HG03139 (cell line): ENCODE measurements around the gene MTHFD1.

ENCODE experiments used
- ATAC-seq: cut with Tn5 transposase; IDR thresholded peaks from one replicate; pipeline ENCODE4 v1.9.1; 2021; ENCODE audit not compliant: unreplicated experiment

MTHFD1 gene

GRCh38 chr14:64405295-64405694 is 17.1 kb downstream of the MTHFD1 start:
- no peak for ATAC-seq

DNA sequence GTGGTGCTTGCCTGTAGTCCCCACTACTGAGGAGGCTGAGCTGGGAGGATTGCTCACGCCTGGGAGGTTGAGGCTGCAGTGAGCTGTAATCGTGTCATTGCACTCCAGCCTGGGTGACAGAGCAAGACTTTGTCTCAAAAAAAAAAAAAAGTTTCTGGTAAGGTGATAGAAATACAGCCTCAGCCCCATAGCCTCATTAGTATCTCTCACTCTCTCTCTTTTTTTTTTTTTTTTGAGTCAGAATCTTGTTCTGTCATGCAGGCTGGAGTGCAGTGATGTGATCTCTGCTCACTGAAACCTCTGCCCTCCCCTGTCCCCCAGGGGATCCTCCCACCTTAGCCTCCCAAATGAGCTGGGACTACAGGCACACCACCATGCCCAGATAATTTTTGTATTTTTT is 19.2 kb downstream of the MTHFD1 start:
- no peak for ATAC-seq

- no peak for ATAC-seq
Measured at GRCh38 chr14:64409126-64409920, 21.2 kb downstream of the MTHFD1 start.

GRCh38 chr14:64410084-64410774 is 22.1 kb downstream of the MTHFD1 start:
- no peak for ATAC-seq

DNA sequence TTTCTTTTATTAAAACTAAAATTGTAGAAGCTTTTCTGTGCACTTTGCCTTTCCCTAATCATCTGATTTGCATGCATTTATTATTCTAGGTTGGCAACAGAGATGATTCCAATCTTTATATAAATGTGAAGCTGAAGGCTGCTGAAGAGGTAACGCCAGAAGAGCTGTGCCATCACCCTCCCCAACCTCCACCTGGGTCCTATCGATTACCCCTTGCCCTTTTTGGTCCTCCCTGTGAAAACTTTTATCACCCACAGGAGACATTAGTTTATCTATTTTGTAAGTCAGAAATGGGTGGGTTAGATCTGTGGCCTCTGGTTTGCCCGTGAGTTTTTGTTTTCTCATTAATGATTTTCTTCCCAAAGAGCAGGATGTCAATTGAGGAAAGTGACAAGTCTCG is 22.8 kb downstream of the MTHFD1 start:
- ATAC-seq, result no peak

- no peak for ATAC-seq
Measured at GRCh38 chr14:64412237-64412636, 24.1 kb downstream of the MTHFD1 start.

DNA sequence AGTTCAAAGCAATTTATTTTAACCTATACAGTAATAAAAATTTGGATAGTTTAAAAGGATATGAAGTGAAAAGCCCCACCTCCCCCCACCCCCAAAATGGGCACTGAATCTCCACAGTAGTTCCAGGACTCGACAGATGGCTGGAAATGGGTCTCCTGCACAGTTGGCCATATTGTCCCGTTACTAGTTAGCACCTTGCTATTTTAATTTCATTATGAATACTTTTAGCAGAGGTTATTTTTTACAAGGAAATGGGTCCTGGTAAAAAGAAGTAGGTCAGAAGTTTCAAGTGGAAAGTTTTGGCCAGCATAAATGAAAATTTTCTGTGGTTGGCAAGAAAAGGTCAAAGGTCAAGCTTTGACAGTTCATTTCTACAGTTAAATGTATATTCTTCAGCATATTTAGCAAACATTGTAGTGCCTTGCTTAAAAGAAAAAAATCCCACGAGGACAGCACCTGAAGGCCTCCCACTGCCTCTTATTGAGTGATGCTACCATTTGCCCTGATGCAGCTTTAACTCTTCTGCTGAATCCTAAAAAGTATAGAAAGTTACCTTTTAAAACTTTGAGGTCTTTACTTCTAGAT is 28.3 kb downstream of the MTHFD1 start:
- ATAC-seq, result no peak

- ATAC-seq, result no peak
Measured at GRCh38 chr14:64417055-64417770, 29.1 kb downstream of the MTHFD1 start.

GRCh38 chr14:64417771-64418125 is 29.6 kb downstream of the MTHFD1 start:
- no peak for ATAC-seq

- no peak for ATAC-seq
Measured at GRCh38 chr14:64419003-64419402, 30.9 kb downstream of the MTHFD1 start.

- ATAC-seq, result no peak
Measured at GRCh38 chr14:64421166-64421565, 33.0 kb downstream of the MTHFD1 start.

DNA sequence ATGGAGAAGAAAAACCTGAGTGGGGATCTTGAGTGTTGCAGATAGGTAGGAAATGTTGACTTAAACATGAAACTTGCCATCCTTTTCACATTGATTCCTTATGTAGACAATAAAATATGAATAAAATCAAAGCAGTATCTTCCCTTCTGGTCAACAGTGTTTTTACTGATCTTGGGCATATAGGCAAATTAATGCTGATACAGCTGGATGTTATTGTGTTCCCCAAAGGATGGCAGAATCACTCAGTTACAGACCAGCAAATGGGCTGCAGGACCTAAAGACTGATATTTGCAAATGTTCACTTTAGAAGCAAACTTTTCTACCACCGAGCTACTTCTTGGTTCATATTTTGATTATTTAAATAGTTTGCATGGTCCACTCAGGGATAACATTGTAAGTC is 33.9 kb downstream of the MTHFD1 start:
- ATAC-seq, result no peak

DNA sequence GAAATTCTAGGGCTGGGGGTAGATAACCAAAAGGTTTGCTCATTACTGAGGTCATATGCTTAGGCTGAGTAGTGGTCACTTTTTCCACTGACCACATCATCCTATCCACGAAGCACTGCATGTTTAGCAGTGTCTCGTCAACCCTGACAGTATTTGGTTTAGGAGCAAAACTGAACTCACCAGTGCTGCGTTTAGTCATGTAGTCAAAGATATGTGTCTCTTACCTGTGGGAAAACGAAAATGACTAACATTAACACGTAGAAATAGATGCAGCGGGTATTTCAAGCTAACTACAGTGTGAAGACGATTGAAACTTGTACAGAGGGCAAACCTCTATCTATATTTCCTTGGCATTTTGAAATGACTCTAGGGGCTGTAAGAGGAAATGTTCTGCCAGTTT is 34.6 kb downstream of the MTHFD1 start:
- no peak for ATAC-seq

- ATAC-seq, result no peak
Measured at GRCh38 chr14:64423987-64424386, 35.8 kb downstream of the MTHFD1 start.

- ATAC-seq, result no peak
Measured at GRCh38 chr14:64434528-64434927, 46.4 kb downstream of the MTHFD1 start.

DNA sequence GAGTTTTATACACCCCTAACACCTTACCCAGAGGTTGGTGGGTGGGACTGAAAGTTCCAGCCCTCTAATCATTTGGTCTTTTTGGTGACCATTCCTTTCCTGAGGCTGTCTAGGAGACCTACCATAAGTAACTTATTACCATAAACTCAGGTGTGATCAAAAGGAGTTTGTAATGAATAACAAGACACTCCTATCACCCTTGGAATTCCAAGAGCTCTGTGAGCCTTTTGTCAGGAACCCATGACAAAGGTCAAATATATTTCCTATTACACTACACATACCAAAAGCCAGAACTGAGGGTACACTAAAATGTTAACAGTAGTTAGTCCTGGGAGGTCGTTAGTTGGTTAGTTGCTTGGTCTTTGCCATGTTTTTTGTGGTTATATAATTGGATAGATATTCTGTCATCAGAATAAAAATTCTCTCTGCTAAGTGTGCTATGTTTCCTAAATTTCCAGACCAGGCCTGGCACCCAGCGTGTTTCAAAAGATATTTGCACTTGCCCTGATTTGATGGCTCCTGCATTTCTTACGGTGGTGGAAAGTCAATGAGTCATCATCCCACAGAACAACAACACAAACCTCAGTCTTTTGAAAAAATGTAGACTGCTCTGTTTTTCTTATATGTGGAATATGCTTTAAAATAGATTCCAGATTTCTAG is 50.2 kb downstream of the MTHFD1 start:
- ATAC-seq, result no peak

DNA sequence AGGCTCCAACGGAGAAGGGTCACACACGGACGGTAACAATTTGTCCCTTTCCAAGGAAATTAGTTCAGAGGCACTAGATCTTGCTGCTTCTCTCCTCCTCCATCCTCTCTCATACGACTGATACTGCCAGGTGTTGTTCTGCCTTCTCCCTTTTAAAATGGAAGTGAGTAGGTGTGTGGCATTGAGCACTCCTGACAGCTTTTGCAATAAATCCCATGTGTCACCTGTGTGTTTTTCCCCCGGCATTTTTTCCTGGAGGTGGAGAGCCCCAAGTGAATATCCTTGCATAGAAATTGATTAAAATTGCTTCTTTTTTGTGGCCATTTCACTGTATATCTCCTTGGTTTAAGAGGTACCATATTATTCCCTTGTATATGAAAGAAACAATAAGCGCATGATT is 51.0 kb downstream of the MTHFD1 start:
- ATAC-seq, result no peak

DNA sequence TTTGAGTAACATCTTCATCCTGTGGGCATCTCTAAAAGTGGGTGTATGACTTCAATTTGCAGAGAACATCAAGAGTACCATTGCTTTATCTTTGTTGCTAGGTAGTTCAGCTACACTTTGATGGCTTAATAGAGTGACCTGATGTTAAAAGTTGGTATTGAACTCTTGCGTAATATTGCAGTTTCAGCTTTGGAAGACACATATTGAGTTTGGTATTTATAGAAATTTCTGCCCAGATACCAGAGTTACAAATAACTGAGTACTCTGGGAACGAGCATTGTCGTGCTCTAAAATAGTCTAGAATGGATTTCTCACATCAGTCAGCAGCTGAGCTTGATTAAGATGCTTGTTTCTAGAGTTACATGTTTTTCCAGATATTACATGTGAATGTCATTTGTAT is 52.3 kb downstream of the MTHFD1 start:
- ATAC-seq, result no peak

- no peak for ATAC-seq
Measured at GRCh38 chr14:64442300-64442988, 54.3 kb downstream of the MTHFD1 start.

DNA sequence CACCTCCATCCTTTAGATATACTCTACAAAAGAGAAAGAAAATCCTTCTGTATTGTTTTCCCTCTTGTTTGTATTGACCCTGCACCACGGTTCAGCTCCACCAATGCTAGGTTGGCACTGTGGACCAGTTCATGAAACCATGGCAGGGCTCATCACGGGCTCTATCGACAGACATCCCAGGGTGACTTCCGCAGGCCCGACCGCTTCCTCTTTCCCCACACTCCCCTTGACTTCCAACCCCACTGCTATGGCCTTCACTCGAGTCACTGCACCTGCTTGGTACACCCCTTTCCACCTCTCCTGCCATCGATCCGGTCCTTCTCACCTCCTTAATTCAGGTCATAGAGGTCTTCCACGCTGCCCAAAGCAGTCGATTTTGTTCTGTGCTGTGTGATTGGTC is 56.0 kb downstream of the MTHFD1 start:
- no peak for ATAC-seq
